Cardiac septum (tissue), 1 donor: ENCODE measurements around the gene ZBTB7C. TPM values are rescaled to one million over a fixed set of nuclear protein-coding genes. Genes with fewer than 3 reads are reported as not detected.

ENCODE experiments used
- DNase-seq: peaks from one replicate; pipeline ENCODE4 v3.0.0-alpha.2; 2020; ENCODE audit warnings: low spot score
- intact Hi-C: fragments of 100-400 bp; cut with DNase I; formaldehyde crosslinking; loops from one replicate; pipeline ENCODE4 v1.14.0; 2022
- total RNA-seq: library from RNA; stranded (reverse); fragmentation: NEBNext Ultra II Directional; extraction: Animal tissue kit (Norgen Biotek cat#: 25700); gene quantifications from one replicate; pipeline ENCODE4 v1.2.1, GENCODE V29; 2021
- donor health status: DM: no; HTN: no; CAD: no.

Gene ZBTB7C
- total RNA-seq, 1 donor from 2014 or later = 8.0 TPM

DNA sequence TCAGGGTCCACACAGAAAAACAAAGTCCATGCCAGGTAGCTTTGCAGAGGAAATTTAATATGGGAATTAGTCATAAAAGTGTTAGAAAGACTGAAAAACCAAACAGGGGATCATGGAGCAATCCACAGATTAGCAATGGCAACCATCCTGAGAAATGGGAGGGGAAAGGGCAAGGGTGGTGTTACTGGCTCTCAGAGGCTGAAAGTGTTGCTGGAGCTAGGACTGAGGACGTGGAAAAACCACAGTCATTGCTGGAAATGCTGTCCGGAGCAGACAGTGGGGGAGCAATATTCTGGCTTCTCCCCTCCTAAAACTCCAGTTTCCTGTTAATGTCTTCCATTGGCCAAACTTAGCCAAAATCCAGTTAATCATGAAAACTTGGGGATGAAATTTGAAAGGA lies 172.4 kb downstream of the ZBTB7C start:
- DNase-seq = no peak
- intact Hi-C loops = no loop called here

DNA sequence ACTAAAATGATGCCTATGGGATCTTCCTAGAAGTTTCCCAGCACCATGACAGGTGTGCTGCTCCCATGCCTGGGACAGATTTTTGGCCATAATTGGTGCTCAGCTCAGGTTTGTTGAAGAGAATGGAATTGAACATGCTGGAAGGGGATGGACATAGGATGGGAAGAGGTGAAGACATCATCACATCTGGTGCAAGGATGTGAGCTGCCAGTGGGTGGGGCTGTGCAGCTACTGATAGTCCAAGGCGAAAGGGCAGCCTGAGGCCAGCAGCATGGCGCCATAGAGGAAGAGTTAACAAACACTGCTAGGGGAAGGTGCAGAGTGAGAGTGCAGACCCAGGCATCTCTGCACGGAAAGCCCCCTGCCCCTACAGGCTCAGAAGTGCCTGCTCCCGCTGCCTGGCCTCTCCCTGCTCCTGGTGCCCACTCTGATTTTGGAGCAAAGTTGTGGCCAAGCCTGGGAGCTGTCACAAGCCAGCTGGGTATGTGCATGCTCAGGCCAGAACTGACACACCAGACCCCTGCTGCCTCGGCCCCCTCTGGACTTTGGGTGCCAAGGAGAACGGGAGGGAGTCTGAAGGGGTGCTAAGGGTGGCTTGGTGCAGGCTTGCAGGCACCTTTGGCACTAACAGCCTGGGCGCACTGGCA lies 178.6 kb downstream of the ZBTB7C start:
- DNase-seq = no peak
- intact Hi-C loops = no loop called here

GRCh38 chr18:48229552-48229981 lies 179.6 kb downstream of the ZBTB7C start:
- intact Hi-C loops = loop anchor here (10.0 kb wide), 1 partner anchor 215 kb away; no protein-coding TSS in a partner anchor
- DNase-seq = no peak

DNA sequence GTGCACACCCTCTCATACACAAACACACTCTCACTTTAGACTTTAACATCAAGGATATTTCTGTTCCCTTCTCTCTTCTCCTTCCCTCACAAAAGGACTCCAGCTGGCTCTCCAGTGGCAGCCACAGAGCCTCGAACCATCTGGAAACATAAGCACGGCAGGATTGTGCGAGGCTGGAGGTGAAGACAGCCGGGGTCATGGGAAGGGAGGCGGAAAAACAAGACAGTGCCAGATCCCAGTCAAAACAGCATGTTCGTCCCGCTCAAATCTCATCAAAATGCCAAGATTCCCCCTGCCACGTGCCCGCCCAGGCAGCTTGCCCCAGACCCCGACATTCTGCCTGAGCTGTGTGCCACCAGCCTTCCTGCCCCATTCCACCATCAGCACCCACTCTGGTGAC lies 180.3 kb downstream of the ZBTB7C start:
- no peak for DNase-seq
- intact Hi-C loops = loop anchor here (10.0 kb wide), 1 partner anchor 216 kb away; no protein-coding TSS in a partner anchor

DNA sequence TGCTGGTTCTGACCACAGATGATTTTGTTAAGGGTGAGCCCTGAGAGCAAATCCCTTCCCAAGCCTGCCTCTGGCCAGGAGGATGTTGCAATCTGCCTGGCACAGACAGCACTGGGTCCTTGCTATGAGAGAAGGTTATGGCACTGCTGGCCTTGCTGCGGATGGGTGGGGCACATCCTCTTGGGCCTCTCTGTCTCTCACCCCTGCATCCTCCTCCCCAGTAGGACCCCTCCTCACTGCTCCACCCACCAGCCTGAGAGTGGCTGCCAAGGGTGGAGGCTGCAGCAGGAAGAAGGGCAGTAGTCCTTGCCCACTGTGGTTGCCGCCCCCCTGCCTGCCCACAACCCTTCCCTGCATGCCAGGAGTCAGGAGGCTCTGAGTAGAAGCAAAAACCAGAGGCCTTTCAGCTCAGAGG lies 180.9 kb downstream of the ZBTB7C start:
- DNase-seq = no peak
- intact Hi-C loops = loop anchor here (10.0 kb wide), 1 partner anchor 216 kb away; no protein-coding TSS in a partner anchor

GRCh38 chr18:48227206-48227605 lies 182.0 kb downstream of the ZBTB7C start:
- intact Hi-C loops = loop anchor here (10.0 kb wide), 1 partner anchor 218 kb away; no protein-coding TSS in a partner anchor

GRCh38 chr18:48226401-48226800 lies 182.8 kb downstream of the ZBTB7C start:
- DNase-seq = no peak
- intact Hi-C loops = loop anchor here (10.0 kb wide), 1 partner anchor 218 kb away; no protein-coding TSS in a partner anchor

More at GRCh38 chr18:48227206-48227605, 182.0 kb downstream of the ZBTB7C start:
- DNase-seq = no peak

DNA sequence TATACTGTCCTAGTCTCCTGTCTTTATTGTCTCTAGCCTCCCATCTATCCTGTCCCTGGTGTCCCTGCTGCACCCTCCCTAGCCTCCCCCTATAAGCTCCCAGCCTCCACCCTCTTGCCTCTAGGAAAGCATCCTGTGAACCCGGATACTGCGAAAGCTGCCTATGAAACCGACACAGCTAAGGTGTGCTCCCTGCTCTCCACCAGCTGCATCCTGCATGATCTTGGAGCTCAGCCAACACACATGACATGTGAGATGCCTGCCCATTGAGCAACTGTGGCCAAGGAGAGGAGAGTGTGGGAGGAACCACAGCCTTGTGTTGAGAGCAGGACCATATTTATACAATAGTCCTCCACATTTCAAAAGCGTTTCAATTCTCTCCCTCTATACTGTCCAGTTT lies 187.1 kb downstream of the ZBTB7C start:
- intact Hi-C loops = loop anchor here (10.0 kb wide), 1 partner anchor 223 kb away; no protein-coding TSS in a partner anchor
- no peak for DNase-seq

GRCh38 chr18:48219810-48220499 lies 189.2 kb downstream of the ZBTB7C start:
- intact Hi-C loops = loop anchor here (10.0 kb wide), 1 partner anchor 225 kb away; no protein-coding TSS in a partner anchor
- no peak for DNase-seq

DNA sequence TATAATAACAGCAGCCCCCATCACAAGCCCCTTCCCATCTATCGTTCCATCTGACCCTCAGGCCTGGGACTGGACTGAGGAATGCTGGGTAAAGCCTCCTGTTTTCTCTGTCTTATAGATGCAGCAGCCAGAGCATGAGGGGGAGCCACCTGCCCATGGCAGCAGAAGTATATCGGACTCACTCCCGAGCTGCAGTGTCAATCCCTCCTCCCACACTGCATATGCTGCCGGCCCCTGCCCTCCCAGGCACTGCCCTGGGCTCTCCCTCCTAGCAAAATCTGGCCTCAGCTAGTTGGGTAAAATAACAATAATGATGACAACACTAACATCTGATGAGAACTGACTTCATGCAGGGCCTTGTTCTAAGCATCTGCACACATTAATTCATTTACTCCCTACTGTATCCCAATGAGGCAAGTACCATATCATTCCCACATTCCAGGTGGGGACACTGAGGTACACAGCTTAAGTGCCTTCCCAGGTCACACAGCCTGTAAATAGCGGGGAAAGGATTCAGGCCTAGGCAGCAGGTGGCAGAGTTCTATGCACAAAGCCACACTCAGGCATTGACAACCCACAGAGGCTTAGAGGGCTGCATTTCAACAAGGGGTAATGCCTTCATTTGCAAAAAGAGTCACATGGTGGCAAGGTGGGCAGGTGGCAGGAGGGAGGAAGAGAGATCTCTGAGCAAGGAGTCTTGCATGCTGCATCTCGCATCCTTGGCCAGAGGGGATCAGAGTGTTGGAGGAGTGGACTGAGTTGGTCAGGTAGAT lies 190.0 kb downstream of the ZBTB7C start:
- DNase-seq = no peak
- intact Hi-C loops = no loop called here

DNA sequence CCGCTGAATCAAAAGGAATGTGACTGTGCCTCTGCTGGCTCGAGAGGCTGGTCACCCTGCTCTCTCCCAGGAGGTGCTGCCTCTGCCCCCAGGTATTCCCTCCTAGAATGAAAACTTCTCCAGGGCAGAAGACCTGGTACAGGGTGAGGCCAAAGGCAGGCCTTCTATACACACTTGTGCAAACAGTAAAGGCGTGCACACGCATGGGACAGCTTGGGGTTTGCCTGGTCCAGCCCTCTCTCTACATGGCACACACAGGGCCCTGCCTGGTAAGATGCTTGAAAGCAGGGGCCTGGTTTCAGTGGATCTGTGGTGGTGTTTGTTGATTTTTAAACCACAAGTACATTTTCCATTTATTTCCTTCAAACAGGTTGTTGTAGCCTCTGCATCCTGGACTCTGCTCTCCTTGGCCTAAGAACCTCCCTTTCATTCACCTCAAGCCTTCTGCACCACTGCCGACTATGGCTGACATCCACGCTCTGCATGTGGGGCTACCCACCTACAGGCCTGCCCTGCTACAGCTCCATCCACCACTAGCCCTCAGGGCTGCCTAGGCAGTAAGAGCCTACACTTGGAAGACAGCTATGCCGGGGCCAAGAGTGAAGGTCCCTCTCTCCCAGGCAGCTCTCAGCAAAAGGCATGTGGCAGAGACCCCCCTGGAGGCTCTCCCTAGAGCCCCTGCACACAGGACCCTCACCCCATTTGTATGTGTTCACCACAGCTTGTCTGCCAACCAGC lies 190.7 kb downstream of the ZBTB7C start:
- intact Hi-C loops = no loop called here
- no peak for DNase-seq

DNA sequence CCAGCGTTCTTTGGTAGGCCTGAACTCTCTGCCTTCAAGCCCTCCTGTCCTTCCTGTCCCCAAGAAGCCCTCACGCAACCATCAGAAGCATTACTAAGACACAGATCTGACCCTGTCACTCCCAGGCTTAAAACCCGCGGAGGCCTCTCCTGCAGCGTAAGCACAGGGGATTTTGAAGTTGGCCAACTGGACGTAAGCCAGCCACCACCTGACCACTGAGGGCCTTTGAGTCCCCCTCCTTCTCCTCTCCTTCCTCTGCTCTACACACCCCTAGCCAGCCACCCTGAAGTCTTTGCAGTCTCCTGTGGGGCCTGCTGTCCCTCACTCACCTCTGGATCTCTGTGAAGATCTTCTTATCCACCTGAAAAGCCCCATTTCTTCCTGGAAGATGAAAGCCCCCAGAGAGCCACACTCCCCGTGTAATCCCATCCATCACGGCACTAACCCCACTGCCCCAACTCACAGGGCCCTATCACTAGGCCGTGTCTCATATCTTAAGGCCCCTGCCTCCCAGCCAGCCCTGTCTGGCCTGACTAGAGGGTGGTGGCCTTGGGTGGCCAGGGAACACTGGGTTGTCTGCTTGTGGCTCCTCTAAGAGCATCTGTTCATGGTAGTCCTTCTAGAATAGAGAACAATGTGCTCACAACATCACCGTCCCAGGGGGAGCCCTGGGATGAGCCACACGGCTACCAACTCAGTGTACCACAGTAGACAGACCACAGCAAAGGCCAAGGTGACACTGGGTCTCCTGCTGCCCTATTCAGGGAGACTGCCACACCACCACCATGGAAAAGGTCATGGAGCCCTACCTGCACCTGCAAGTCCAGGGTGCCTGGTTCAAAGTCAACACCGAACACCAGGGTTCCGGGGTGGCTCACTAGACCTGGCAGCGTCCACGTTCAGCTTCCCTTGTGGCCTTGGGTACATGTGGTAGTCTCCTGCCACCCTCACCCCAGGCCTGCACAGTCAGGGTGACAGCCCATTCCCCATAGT lies 191.6 kb downstream of the ZBTB7C start:
- DNase-seq = no peak

DNA sequence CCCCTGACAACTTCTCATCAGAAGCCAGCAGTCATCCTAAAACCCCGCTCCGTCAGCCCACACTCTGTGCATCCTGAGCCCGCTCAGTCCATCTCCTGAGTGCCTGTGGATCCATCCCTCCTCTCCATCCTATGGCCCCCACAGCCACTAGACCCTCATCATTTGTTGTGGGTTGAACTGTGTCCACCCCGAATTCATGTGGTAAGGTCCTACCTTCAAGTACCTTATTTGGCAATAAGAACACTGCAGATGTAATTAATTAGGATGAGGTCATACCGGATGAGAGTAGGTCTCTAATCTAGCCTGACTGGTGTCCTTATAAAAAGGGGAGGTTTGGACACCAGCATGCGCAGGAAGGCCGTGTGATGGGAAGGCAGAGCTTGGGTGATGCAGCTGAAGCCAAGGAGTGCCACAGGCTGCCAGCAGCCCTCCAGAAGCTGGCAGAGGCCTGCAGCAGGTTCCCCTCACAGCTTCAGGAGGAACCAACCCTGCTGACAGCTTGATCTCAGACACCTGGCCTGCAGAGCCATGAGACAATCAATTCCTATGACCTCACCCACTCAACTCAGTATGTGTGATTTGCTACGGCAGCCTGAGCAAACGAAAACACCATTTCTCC lies 192.4 kb downstream of the ZBTB7C start:
- no peak for DNase-seq
- intact Hi-C loops = no loop called here

More for the DNA sequence above, 191.6 kb downstream of the ZBTB7C start:
- intact Hi-C loops = no loop called here

DNA sequence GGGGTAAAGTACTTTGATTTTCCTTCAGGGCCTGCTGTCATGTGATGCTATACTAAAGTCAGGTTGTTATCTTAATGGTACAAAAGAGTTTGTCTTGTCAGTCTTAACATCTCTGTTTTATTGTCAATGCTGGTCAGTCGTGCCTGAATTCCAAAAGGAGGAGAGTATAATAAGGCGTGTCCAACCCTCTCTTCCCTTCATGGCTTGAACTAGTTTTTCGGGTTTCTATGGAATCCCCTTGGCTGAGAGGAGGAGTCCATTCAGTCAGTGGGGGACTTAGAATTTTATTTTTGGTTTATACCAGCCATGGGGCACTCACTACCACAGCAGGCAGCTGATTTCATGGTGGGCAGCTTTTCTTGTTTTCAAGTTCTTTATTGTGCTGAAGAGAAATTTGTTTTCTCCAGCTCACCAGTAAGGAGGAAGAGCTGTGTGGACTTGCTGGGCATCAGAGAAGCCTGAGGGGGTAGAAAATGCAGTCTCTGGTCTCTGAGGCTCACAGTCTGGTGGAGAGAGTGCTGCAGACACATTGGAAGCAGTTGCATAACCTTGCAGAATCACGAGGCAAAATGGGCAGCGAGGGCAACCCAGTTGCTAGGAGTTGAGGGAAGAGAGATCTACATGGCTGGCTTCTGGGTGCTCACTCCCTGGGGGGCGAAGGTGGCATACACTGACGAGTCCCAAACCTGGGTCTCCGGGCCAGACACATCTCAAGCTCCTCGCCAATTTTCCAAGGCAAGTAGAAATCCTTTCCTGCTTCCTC lies 193.1 kb downstream of the ZBTB7C start:
- DNase-seq = no peak
- intact Hi-C loops = no loop called here

GRCh38 chr18:48213791-48214190 lies 195.4 kb downstream of the ZBTB7C start:
- no peak for DNase-seq
- intact Hi-C loops = no loop called here

GRCh38 chr18:48208432-48209140 lies 200.6 kb downstream of the ZBTB7C start:
- no peak for DNase-seq

More at GRCh38 chr18:48208432-48209140, 200.6 kb downstream of the ZBTB7C start:
- intact Hi-C loops = no loop called here
